HG03457 (cell line): ENCODE results near the gene GABRQ.

ENCODE experiments used
- ATAC-seq: cut with Tn5 transposase; IDR thresholded peaks from one replicate; pipeline ENCODE4 v1.9.1; 2021; ENCODE audit warnings: moderate number of reproducible peaks; ENCODE audit not compliant: unreplicated experiment

The GABRQ gene

DNA sequence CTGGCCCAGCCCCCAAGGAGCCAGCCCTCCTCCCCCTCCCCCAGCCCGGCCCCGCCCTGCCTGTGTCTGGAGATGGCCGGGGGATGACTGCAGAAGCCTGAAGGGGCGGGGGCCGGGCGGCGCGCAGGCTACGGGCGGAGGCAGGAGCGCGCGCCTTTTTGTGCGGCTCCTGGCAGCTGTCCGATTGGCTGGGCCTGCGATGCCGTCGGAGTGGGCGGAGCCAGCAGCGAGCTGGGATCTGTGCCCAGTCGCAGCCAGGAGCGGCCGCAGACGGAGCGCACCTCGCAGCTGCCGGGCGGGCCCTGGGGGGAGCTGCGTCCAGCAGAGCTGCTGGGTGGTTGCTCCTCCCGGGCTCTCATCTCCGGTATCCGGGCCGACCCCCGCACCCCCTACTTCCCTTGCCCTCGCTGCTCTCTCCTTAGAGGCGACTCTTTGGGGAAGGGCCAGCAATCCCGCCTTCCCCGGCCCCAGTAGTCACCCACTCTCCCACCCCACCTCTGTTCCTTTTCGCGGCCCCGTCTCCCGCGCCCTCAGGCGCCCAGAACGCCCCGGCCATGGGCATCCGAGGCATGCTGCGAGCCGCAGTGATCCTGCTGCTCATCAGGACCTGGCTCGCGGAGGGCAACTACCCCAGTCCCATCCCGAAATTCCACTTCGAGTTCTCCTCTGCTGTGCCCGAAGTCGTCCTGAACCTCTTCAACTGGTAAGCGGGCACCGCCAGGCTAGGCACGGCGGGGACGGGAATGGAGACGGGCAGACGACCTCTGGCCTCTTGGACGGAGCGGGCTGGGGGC lies at the start of gene GABRQ:
Gene GABRQ (plus strand): TSS at position 247 of the 794 bp plus-strand sequence. CDS start 308 bp downstream, at position 555.
- no peak for ATAC-seq

GRCh38 chrX:152588206-152588605 lies 49.5 kb upstream of the GABRQ start:
- no peak for ATAC-seq

- no peak for ATAC-seq
These were observed 36.7 kb upstream of the GABRQ start for GRCh38 chrX:152600853-152601633.

- no peak for ATAC-seq
These were observed 35.7 kb upstream of the GABRQ start for GRCh38 chrX:152601848-152602616.

DNA sequence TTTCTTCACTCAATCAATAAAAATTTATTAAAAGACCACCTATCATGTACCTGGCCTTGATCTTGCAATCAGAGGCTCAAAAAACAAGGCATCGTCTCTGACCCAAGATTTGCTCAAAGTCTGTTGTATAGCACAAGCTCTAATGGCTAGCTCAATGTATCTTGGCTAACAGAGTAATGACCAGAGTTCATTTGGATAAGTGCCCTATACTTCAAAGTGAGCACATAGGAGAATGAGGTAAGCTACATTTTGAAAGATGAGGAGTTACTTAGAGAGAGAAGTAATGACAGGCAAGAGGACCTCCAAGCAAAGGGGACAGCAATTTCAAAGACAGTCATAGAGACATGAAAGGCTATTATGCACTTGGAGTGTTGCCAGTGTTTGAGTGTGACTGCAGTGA lies 22.9 kb upstream of the GABRQ start:
- ATAC-seq, result no peak

DNA sequence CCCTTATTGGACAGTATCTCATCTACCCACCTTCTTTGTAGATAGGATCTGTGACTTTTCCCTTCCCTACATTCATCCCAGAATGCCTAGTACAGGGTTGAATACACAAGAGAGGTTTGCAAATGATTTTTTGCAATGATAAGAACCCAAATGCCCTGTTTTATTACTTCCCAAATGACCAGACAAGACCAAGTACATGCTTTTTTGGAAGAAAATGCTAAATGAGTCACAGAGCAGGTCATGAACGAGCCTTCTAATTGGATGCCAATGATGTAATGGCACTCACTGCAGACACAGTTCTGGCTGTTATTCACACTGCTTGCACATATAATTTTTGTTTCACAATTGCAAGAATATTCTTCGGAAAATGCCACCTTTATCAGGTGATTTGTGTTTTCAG lies 17.8 kb upstream of the GABRQ start:
- ATAC-seq, result no peak

GRCh38 chrX:152632445-152633097 lies 5.1 kb upstream of the GABRQ start:
- no peak for ATAC-seq

GRCh38 chrX:152635941-152636340 lies 1.8 kb upstream of the GABRQ start:
- no peak for ATAC-seq

GRCh38 chrX:152638443-152638904 lies 779 bp downstream of the GABRQ start:
- no peak for ATAC-seq

GRCh38 chrX:152639426-152639825 lies 1.7 kb downstream of the GABRQ start:
- no peak for ATAC-seq

DNA sequence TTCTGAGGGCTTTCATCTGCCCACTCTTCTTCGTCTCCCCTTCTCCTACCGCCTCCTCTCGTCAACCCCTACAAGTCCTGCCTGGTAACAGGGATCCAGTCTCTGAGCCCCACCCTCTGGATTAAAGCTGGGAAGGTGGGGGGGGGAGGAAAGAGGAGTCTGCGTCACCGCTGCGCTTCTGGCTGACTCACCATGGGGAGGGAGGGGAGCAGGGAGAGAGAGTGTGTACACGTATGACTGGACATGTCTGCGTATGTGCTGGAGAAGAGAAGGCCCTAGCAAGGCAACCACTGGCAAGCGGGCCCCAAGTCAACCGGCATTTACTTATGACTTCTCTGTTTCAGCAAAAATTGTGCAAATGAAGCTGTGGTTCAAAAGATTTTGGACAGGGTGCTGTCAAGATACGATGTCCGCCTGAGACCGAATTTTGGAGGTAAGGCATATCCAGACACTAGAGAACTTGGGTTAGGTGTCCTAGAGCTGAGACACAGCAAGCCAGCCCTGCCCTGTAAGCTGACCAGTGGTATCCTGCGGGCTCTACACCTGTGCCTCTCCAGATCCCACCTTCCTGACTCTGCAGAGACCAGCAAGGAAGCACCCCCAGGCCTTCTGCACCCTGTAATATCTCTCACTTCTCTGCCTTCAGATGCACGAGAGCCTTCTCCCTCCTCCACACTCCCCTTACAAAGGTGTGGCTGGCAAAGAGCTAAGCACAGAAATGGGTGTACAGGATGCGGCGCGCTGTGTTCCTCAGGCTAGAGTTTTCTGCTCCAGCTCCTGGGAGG lies 2.5 kb downstream of the GABRQ start:
- no peak for ATAC-seq

GRCh38 chrX:152641256-152641875 lies 3.7 kb downstream of the GABRQ start:
- no peak for ATAC-seq

- ATAC-seq, result no peak
These were observed 4.3 kb downstream of the GABRQ start for GRCh38 chrX:152641996-152642395.

GRCh38 chrX:152642931-152643564 lies 5.4 kb downstream of the GABRQ start:
- no peak for ATAC-seq

- ATAC-seq, result no peak
These were observed 9.3 kb downstream of the GABRQ start for GRCh38 chrX:152646961-152647360.

DNA sequence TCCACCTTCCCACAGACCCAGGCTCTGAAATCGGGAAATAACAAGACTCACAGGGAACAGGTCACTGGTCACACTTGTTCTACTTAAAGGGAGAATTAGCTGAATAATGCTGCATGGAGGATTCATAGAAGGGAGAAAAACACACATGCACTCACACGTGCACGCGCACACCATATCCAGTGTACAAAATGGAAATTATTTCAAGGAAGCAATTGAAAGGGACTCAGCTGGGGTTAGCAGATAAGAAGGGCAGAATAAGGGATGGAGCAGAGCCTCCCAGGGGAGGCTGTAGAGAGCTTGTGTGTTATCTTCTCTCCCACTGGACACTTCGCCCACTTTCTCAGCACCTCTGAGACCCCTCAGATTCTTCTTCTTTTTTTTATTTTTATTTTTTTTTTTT lies 10.3 kb downstream of the GABRQ start:
- ATAC-seq, result no peak

DNA sequence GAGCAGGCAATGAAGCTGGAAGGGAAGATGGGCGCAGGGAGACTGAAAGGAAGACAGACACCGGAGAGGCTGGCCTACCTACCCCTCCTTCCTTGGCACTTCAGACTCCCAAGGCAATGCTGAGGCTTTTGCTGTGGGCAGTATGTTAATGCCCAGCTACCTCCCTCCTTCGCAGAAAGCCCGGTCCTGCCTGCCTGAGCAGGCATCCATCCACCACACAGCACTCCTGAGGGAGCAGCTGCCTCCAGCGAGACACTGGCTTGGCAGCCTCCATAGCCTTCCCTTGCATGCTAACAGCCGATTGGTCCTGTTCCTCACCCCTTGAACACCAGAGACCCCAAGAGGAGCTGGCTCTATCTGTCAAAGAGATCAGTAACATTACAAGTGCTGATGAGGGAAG lies 14.4 kb downstream of the GABRQ start:
- no peak for ATAC-seq

DNA sequence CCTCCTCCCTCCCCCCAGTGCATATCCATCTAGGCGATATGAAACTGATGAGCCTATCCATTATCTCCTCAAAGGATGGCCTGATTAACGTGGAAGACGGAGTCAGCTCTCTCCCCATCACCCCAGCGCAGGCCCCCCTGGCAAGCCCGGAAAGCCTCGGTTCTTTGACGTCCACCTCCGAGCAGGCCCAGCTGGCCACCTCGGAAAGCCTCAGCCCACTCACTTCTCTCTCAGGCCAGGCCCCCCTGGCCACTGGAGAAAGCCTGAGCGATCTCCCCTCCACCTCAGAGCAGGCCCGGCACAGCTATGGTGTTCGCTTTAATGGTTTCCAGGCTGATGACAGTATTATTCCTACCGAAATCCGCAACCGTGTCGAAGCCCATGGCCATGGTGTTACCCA lies 14.8 kb downstream of the GABRQ start:
- no peak for ATAC-seq

GRCh38 chrX:152656087-152656486 lies 18.4 kb downstream of the GABRQ start:
- no peak for ATAC-seq
